NCI-H2227 (cell line): ENCODE measurements around the gene MALRD1.

Source experiments
- DNase-seq: peaks from one replicate; lab custom pipeline; 2025; ENCODE audit not compliant: unreplicated experiment; lab: John Stamatoyannopoulos, UW

The MALRD1 gene

DNA sequence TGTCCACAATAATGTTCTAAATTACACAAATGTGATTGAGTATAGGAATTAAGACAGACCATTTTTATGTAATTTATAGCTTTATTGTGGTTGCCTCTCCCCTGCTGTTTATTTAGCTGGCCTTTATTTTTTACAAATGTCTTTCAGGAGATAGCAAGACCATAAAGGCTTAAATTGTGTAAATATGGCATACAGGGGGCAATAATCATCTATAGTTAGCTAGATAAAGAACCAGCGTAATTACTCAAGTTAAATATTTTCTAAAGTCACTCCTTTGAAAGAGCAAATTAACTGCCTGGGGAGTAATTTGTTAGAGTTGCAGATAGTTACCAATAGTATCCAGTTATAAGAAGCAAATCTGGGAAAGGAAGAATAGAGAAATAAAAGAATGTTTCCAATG is at the start of gene MALRD1:
TSS of gene MALRD1 (plus strand) at position 313 of the 400 bp plus-strand sequence. CDS start 138 bp downstream, outside the sequence.
- no peak for DNase-seq

- DNase-seq = no peak
Observed at GRCh38 chr10:19003341-19003740, 45.3 kb upstream of the MALRD1 start.

- DNase-seq = no peak
Observed at GRCh38 chr10:19012111-19012510, 36.5 kb upstream of the MALRD1 start.

DNA sequence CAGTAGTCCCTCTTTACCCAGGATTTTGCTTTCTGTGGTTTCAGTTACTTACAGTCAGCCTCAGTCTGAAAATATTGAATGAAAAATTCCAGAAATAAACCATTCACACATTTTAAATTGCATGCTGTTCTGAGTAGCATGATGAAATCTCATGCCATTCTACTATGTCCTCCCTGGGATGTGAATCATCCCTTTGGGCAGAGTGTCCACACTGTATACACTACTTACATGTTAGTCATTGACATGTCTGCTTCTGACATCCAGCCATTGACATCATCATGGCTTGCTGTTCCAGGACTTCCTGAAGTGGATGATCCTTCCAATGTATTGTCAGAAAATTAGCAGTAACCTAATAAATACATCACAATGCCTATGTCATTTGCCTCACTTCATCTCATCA is 34.6 kb upstream of the MALRD1 start:
- DNase-seq = no peak

- no peak for DNase-seq
Observed at GRCh38 chr10:19014498-19014897, 34.1 kb upstream of the MALRD1 start.

DNA sequence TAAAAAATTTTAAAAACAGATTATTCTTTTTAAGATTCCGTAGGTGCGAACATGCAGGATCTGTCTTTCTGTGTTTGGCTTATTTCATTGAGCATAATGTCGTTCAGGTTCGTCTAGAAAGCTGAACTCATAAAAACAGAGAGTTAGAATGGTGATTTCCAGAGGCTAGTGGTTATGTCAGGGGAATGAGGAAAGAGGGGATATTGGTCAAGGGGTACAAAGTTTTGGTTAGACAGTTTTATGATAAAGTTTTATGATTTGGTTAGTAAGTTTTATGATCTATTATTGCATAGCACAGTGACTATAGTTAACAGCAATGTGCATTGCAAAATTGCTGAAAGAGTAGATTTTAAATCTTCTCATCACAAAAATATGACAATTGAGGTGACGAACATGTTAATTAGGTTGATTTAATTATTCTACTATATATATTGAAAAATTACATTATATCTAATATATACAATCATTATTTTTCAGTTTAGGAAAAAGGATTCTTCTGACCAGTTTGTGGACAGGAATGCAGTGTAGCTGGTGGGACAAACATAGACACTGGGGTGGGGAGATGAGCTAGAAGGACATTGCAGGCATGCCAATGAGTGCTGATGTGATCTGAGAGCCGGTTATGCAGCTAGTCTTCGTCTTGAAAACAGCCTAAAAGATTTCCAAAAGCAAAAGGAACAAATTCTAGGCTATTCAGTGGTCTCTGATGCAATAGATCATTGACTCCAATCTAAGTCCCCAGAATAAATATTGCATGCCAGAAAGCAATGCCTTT is 31.3 kb upstream of the MALRD1 start:
- DNase-seq = no peak

DNA sequence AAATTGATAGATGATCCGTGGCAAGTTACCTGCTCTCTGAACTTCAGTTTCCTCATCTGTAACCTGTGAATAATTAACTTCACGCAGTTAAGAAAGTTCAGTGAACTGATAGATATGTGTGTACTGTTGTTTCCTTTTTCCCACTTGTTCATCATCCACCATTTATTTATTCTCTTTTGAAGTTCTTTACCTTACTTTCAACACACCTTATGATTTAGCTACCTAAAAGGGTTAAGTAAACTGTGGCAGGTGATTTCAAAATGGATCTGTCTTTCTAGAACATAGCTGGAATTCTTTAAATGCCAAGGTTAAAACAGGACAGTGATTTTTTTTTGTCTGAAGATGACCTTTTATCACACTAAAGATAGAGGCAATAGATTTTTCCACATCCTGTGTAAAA is 27.4 kb upstream of the MALRD1 start:
- DNase-seq = no peak

- DNase-seq = no peak
Observed at GRCh38 chr10:19024611-19025010, 24.0 kb upstream of the MALRD1 start.

- DNase-seq = no peak
Observed at GRCh38 chr10:19031763-19032162, 16.8 kb upstream of the MALRD1 start.

- DNase-seq = no peak
Observed at GRCh38 chr10:19033741-19034140, 14.9 kb upstream of the MALRD1 start.

DNA sequence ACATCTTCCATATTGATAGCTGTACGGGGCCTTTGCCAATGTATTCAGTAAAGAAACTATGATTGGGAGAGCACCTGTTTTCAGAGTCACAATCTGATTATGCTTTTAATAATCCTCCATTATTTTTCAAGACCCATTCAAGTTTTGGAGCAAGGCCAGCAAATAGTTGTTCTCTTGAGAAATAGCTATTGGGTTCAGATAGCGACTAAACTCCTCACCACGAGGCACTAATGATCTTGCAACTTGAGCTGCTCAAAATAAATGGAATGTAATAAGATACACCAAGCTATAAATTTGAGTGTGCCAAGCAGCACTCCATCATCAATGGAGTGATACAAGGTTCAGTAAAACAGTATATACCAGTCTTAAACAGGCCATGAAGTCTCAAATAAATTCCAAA is 7.4 kb upstream of the MALRD1 start:
- no peak for DNase-seq

DNA sequence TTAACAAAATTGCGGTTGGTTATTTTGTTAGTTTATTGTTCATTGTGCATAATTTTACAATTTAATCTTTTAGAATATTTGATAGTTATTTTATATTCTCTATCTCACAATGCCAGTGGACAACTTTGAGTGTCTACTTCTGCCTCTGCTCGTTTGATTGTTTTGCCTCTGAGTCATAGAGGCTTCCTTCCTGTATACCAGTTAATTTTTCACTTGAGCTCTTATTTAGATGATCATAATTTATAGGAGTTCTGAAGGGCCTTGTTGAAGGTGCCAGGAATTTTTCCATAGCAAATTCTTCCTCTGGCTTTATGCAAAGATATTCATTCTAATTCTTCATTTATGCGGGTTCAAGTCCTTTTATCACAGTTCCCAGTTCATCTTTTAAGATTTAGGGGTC is 5.2 kb upstream of the MALRD1 start:
- no peak for DNase-seq

- no peak for DNase-seq
Observed at GRCh38 chr10:19046679-19047078, 1.9 kb upstream of the MALRD1 start.

- no peak for DNase-seq
Observed at GRCh38 chr10:19048891-19049290, 290 bp downstream of the MALRD1 start.

GRCh38 chr10:19049567-19049966 is 966 bp downstream of the MALRD1 start:
- no peak for DNase-seq

- no peak for DNase-seq
Observed at GRCh38 chr10:19054289-19054835, 5.8 kb downstream of the MALRD1 start.

DNA sequence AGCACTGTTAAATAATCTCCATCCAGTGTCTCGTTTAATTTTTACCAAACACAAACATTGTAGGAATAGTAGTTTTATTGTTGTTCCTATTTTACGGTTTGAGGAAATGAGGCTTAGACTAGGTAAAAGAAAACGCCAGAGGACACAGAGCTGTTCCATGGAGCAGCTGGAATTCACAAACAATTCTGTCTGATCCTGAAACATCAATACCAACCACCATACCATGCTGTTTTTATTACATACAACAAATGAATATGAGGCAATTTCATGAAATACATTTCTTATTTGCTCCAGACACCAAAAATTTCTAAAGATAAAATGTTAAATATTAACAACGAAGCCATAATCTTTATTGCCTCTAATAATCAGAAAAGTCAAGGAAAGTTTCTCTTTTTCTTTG is 9.4 kb downstream of the MALRD1 start:
- no peak for DNase-seq

- no peak for DNase-seq
Observed at GRCh38 chr10:19063986-19064385, 15.4 kb downstream of the MALRD1 start.

DNA sequence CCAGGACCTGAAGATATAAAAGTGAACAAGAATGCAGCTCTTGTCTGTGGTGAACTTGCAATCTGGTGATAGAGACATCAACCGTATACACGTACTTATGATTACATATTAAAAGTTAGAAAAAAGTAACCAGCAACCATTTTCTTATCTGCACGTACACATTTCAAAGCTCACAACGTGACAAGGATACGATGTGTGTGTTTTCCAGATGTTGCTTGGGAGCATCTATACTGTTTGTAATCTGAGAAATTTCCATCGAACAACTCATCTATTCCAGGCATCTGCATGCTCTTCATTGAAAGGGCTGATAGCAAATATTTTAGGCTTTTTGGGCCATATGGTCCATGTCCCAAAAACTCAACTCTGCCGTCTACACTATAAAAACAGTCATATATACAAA is 23.3 kb downstream of the MALRD1 start:
- no peak for DNase-seq

DNA sequence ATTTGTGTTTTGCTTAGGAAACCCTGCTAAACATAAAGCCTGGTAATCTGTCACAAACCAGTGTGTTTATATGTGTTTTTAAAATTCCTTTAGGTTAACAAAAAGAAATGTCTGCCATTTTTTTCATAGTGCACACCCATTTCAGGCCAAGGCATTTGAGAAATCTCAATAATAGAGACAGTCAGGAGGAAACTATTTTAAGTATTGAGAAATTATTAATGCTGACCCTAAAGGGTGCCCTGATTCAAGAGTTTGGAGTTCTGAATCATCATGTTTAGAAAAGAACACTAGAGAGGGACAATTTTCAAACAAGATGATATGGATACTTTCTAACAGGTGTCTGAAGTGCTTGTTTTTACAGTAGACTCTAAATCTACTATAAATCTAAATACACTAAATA is 28.7 kb downstream of the MALRD1 start:
- no peak for DNase-seq

DNA sequence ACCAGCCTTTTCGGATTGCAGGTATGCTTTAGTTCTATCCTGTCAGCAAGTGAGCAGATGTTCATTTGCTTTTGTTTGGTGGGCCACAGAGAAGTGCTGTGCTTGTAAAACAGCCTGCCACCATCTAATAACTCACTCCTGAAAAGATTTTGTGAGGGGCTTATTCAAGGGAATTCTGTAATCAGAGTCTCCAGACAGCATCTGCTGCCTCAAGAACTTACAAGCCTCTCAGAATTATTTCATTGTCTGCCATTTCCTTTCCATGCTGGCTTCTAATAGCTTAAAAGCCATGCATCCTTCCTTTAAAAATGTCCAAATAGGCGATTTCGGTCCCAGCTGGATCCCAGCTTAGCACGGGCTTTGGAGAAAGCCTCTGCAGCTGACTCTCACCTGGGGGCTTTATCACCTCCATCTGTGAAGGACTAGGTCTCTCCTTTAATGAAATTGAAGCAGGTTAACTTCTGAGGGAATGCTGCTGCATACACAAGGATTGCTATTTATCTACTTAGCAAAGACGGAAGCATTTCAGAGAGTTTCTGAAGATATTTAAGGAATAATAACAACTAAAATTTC is 48.0 kb downstream of the MALRD1 start:
- no peak for DNase-seq

DNA sequence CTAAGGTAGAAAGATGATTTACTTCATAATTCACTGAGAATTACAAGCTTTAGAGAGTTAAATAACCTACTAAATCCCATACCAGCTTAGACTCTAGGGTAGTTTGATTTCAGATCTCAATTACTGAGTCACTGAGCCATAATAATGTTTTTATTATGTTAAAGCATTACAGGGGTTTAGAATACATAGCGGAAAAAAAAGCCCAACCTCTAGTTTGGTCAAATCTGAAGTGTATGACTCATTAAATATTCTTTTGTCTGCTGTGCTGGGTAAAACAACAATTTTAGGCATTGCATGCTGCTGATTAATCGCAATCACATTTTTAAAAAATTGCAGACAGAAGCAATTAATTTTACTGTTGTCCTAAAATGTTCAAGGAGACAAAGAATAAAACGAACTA is 48.5 kb downstream of the MALRD1 start:
- no peak for DNase-seq

GRCh38 chr10:19098803-19099202 is 50.2 kb downstream of the MALRD1 start:
- no peak for DNase-seq
